ENCODE results near the gene SMPX.

Gene SMPX

GRCh38 chrX:21741869-21742701 lies 15.8 kb downstream of the SMPX start:
- Histone ChIP-seq H3K27me3 (replicated peaks) (no peaks in the 10 kb centered on the region), H3K36me3 (replicated peaks) (no peaks in the 10 kb centered on the region), H3K27ac (no peak overlapping the region), H3K4me3 (ENCODE audit: low read depth, low read length) (no peak overlapping the region)
- DNase-seq: peak; percentile 56
- in situ Hi-C loops (cut with HindIII; ENCODE audit: low pct_ligation_motif_present, low sequenced_read_pairs): no loop called here
- TF ChIP-seq CTCF (IDR thresholded peaks at IDR 0.05; ENCODE audit: low read depth, low read length, missing control alignments): no peak

DNA sequence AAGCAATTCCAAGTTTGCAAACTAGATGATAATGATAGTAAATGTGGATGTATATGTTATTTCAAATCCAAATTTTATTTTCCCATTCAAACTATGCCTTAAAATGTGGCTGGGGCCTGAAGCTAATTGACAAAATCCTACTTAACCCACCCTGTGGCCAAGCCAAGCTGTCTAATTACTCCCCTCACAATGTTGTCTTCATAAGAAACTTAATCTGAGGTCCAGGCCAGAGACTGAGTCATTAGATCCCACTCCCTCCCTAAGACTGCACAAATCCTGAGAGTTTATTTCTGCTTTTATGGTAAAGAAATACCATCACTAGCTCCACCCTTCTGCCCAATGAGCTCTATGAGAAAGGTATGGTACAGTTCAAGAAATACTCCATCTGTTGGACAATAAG lies 16.6 kb downstream of the SMPX start:
- DNase-seq: no peak
- no peak overlapping the region for H3K27ac ChIP-seq
- in situ Hi-C loops (cut with HindIII; ENCODE audit: low pct_ligation_motif_present, low sequenced_read_pairs): no loop called here
- no peaks in the 10 kb centered on the region for H3K36me3 ChIP-seq (replicated peaks)
- H3K27me3 ChIP-seq (replicated peaks): no peaks in the 10 kb centered on the region
- no peak overlapping the region for H3K4me3 ChIP-seq (ENCODE audit: low read depth, low read length)
- TF ChIP-seq CTCF (IDR thresholded peaks at IDR 0.05; ENCODE audit: low read depth, low read length, missing control alignments): no peak

DNA sequence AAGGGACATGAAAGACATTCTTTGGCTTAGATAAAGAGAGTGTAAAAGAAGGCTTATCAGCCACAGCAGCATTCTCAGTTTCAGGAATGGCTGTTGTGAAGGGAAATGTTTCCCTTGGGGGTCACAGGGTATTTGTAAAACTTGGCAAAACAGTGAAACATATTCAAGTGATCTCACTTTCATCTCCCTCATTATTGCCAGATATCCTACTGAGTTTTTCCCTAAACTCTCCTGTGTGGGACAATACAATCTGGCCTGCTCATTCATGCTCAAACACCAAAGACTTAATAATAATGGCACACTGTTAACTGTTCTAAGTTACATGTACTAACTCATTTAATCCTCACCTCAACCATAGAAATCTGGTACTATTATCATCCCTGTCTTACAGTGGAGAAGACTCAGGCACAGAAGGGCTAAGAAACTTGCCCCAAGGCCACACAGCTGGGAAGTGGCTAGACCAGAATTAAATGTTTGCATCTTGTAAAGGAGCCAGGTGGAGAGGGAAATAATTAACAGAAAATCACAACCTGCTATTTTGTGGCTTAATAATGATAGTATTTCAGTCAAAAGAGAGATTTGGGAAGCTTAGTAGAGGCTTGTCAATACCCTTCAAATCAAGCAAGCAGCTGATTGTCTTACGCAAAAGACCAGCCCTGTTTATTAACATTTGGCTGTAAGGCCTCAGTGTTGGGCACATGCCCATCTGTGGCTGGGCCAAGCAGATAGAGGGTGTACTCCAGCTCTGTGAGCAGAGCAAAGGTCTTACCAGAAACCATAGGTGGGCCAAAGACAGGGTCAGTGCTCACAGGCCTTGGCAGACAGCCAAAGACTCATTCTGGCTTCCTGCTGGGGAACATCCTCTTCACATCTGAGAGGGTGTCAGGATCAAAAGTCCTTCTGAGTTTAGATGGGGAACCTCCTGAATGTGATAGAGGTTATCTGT lies 17.3 kb downstream of the SMPX start:
- Histone ChIP-seq H3K27ac (peak overlapping the region; percentile 48), H3K27me3 (replicated peaks) (no peaks in the 10 kb centered on the region), H3K36me3 (replicated peaks) (no peaks in the 10 kb centered on the region), H3K4me3 (ENCODE audit: low read depth, low read length) (no peak overlapping the region)
- in situ Hi-C loops (cut with HindIII; ENCODE audit: low pct_ligation_motif_present, low sequenced_read_pairs): no loop called here
- TF ChIP-seq CTCF (IDR thresholded peaks at IDR 0.05; ENCODE audit: low read depth, low read length, missing control alignments): no peak
- DNase-seq: peak; percentile 26

DNA sequence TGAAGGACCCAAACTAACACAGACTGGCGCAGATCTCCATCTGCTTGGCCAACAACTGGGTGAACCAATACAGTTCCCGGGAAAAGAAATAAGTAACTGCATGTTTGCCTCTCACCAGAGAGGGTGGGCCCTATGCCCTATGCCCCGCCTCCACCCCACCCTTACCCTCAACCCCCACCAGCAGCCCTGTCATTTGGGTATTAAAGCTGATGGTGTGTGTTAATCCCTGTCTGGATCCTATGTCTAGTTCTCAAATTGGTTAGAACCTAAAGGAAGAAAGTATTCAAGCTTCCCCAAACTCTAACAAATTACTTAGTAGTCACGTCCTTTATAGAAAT lies 19.0 kb downstream of the SMPX start:
- H3K36me3 ChIP-seq (replicated peaks): no peaks in the 10 kb centered on the region
- H3K4me3 ChIP-seq (ENCODE audit: low read depth, low read length): no peak overlapping the region
- H3K27ac ChIP-seq: no peak overlapping the region
- no peaks in the 10 kb centered on the region for H3K27me3 ChIP-seq (replicated peaks)
- in situ Hi-C loops (cut with HindIII; ENCODE audit: low pct_ligation_motif_present, low sequenced_read_pairs): no loop called here
- no peak for TF ChIP-seq CTCF (IDR thresholded peaks at IDR 0.05; ENCODE audit: low read depth, low read length, missing control alignments)
- no peak for DNase-seq

DNA sequence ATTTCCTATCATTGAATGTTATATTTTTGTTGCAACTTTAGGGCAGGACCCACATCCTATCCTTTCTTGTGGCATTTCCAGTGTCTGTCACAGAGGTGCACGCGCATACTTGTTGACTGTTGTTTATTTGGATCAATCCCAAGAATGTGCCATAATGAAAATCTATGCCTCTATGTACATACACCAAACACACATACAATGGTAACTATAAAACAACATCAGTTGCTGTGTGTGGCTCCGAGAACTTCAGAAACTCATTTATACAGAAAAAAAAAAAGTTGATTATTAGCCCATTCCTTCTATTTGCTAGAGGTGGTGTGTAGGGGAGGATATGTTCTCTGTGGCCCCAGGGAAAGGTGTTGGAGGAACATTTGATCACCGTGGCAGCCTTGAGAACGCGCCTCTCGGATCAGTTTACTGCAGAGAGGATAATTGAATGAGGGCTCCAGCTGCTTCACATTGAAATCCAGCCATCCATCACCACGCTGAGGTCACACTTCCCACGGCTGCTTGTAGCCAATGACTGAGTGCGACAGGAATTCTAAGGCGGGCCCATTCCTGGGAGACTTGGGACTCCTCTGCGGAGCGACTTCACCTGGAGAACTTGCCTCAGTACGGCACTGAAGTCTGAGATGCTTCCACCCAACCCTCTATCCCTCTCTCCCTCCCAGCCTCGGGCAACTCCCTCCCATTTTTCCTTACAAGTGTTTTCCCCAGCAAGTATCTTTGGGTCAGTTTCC lies 19.5 kb downstream of the SMPX start:
- no peak for DNase-seq
- Histone ChIP-seq H3K27ac (no peak overlapping the region), H3K27me3 (replicated peaks) (no peaks in the 10 kb centered on the region), H3K4me3 (ENCODE audit: low read depth, low read length) (no peak overlapping the region), H3K36me3 (replicated peaks) (no peaks in the 10 kb centered on the region)
- no peak for TF ChIP-seq CTCF (IDR thresholded peaks at IDR 0.05; ENCODE audit: low read depth, low read length, missing control alignments)
- in situ Hi-C loops (cut with HindIII; ENCODE audit: low pct_ligation_motif_present, low sequenced_read_pairs): no loop called here

Data from brain microvascular endothelial cell (primary cell).